OCI-LY1 (cell line): ENCODE results near the gene COA1.

ENCODE experiments used
- H2AFZ ChIP-seq: fragments of 200-600 bp; sonication (generic), shearing (Covaris generic); 2 replicates; pipeline ENCODE4 v1.6.0; 2014; ENCODE audit warnings: antibody characterized with exemption, mild to moderate bottlenecking, low read length
- H3F3A ChIP-seq: fragments of 200-600 bp; sonication (generic), shearing (Covaris generic); 2 replicates; pipeline ENCODE4 v1.6.0; 2014; ENCODE audit warnings: mild to moderate bottlenecking, antibody characterized with exemption, low read length, moderate library complexity; ENCODE audit not compliant: insufficient read depth
- H3K27ac ChIP-seq: fragments of 200-600 bp; sonication (generic); 2 replicates; pipeline ENCODE4 v1.5.1; 2014; ENCODE audit warnings: low read length, mixed run types, mild to moderate bottlenecking, low read depth; ENCODE audit not compliant: poor library complexity, severe bottlenecking
- H3K27me3 ChIP-seq: fragments of 200-600 bp; sonication (generic); 2 replicates; pipeline ENCODE4 v1.6.0; 2014; ENCODE audit warnings: antibody characterized with exemption, mild to moderate bottlenecking, low read length, moderate library complexity; ENCODE audit not compliant: insufficient read depth
- H3K36me3 ChIP-seq: fragments of 200-600 bp; sonication (generic); 2 replicates; pipeline ENCODE4 v1.6.1; 2014; ENCODE audit warnings: mild to moderate bottlenecking, antibody characterized with exemption, low read length, moderate library complexity, mixed read lengths; ENCODE audit not compliant: insufficient read depth
- H3K4me1 ChIP-seq: fragments of 200-600 bp; sonication (generic); 2 replicates; pipeline ENCODE4 v1.5.1; 2014; ENCODE audit warnings: mild to moderate bottlenecking, low read length, moderate library complexity; ENCODE audit not compliant: insufficient read depth, severe bottlenecking
- H3K4me2 ChIP-seq: fragments of 200-600 bp; sonication (generic), shearing (Covaris generic); 2 replicates; pipeline ENCODE4 v1.6.1; 2014; ENCODE audit warnings: low read length
- H3K4me3 ChIP-seq: fragments of 200-600 bp; sonication (generic); 2 replicates; pipeline ENCODE4 v1.5.1; 2014; ENCODE audit warnings: low read length, low read depth, mild to moderate bottlenecking, mixed read lengths; ENCODE audit not compliant: poor library complexity, severe bottlenecking
- H3K79me2 ChIP-seq: fragments of 200-600 bp; shearing (Covaris generic); 2 replicates; pipeline ENCODE4 v1.6.1; 2016; ENCODE audit warnings: mixed run types, low read length, mixed read lengths; ENCODE audit not compliant: insufficient read depth
- H3K9ac ChIP-seq: fragments of 200-600 bp; sonication (generic), shearing (Covaris generic); 2 replicates; pipeline ENCODE4 v1.6.1; 2014; ENCODE audit warnings: mild to moderate bottlenecking, low read length, mixed read lengths
- H3K9me2 ChIP-seq: fragments of 200-600 bp; sonication (generic), shearing (Covaris generic); 2 replicates; pipeline ENCODE4 v1.6.1; 2014; ENCODE audit warnings: low read depth, mild to moderate bottlenecking, low read length, mixed read lengths
- H3K9me3 ChIP-seq: fragments of 200-600 bp; shearing (Covaris generic); 2 replicates; pipeline ENCODE4 v1.6.1; 2014; ENCODE audit warnings: low read length, mixed read lengths
- H4K20me1 ChIP-seq: fragments of 200-600 bp; sonication (generic), shearing (Covaris generic); 2 replicates; pipeline ENCODE4 v1.6.0; 2016; ENCODE audit warnings: mild to moderate bottlenecking, low read length; ENCODE audit not compliant: insufficient read depth
- CTCF ChIP-seq: fragments of 200-600 bp; sonication (generic), shearing (Covaris generic); IDR thresholded peaks from 2 replicates; pipeline ENCODE4 v1.5.1; 2017; ENCODE audit warnings: mild to moderate bottlenecking, antibody characterized with exemption, low read length, moderate library complexity, mixed read lengths
- EZH2 ChIP-seq: fragments of 200-600 bp; sonication (generic), shearing (Covaris generic); IDR thresholded peaks from 2 replicates; pipeline ENCODE4 v1.8.0; 2017; ENCODE audit warnings: borderline replicate concordance, mixed run types, mild to moderate bottlenecking, antibody characterized with exemption, low read length, moderate library complexity, mixed read lengths

The COA1 gene

GRCh38 chr7:43593010-43593409, 136.3 kb downstream of the COA1 start:
- peaks cover 5% of the 10 kb centered on the region; the same call in 1 of the 2 replicates for H3F3A ChIP-seq
- H3K4me2 ChIP-seq = peak overlapping the region; percentile 40
- peaks cover 81% of the 10 kb centered on the region for H3K36me3 ChIP-seq
- H4K20me1 ChIP-seq = peaks cover 3% of the 10 kb centered on the region; the same call in 1 of the 2 replicates
- H3K9ac ChIP-seq = no peak overlapping the region
- peaks cover 94% of the 10 kb centered on the region for H3K79me2 ChIP-seq
- no peaks in the 10 kb centered on the region for H3K9me2 ChIP-seq
- H3K9me3 ChIP-seq = no peaks in the 10 kb centered on the region
- H2AFZ ChIP-seq = no peak overlapping the region
- H3K4me1 ChIP-seq = peaks cover 76% of the 10 kb centered on the region
- H3K27me3 ChIP-seq = no peaks in the 10 kb centered on the region
- peak overlapping the region; percentile 36 for H3K4me3 ChIP-seq
- H3K27ac ChIP-seq = peak overlapping the region; percentile 22
- TF ChIP-seq EZH2 (no peak), CTCF (no peak)

- H3K27ac ChIP-seq = no peak overlapping the region
- TF ChIP-seq CTCF = no peak
- no peak for TF ChIP-seq EZH2
- peaks cover 74% of the 10 kb centered on the region for H3K36me3 ChIP-seq
- peak overlapping the region; percentile 40; the same call in 1 of the 2 replicates for H3K4me2 ChIP-seq
- H3K27me3 ChIP-seq = no peaks in the 10 kb centered on the region
- peaks cover 83% of the 10 kb centered on the region for H3K4me1 ChIP-seq
- H3K9me2 ChIP-seq = no peaks in the 10 kb centered on the region
- H3K4me3 ChIP-seq = peak overlapping the region; percentile 36
- peaks cover 3% of the 10 kb centered on the region; the same call in 1 of the 2 replicates for H4K20me1 ChIP-seq
- H3K9ac ChIP-seq = no peak overlapping the region
- peaks cover 5% of the 10 kb centered on the region; the same call in 1 of the 2 replicates for H3F3A ChIP-seq
- H2AFZ ChIP-seq = no peak overlapping the region
- no peaks in the 10 kb centered on the region for H3K9me3 ChIP-seq
- H3K79me2 ChIP-seq = peaks cover 100% of the 10 kb centered on the region
Observed at GRCh38 chr7:43592326-43592725, 137.0 kb downstream of the COA1 start.

- Histone ChIP-seq H3K27me3 (no peaks in the 10 kb centered on the region), H3K79me2 (peaks cover 100% of the 10 kb centered on the region), H3K4me1 (peaks cover 90% of the 10 kb centered on the region), H3K36me3 (peaks cover 68% of the 10 kb centered on the region), H3F3A (peaks cover 5% of the 10 kb centered on the region; the same call in 1 of the 2 replicates), H3K9me3 (no peaks in the 10 kb centered on the region), H3K4me3 (no peak overlapping the region), H3K9me2 (no peaks in the 10 kb centered on the region), H3K27ac (peak overlapping the region; percentile 58), H3K4me2 (peak overlapping the region; percentile 26; the same call in 1 of the 2 replicates), H2AFZ (no peak overlapping the region), H3K9ac (peak overlapping the region; percentile 8; the same call in 1 of the 2 replicates), H4K20me1 (peaks cover 3% of the 10 kb centered on the region; the same call in 1 of the 2 replicates)
- TF ChIP-seq EZH2 (no peak), CTCF (no peak)
Observed at GRCh38 chr7:43591558-43592180, 137.7 kb downstream of the COA1 start.
